ENCODE results near the gene VPS13C.

The VPS13C gene

DNA sequence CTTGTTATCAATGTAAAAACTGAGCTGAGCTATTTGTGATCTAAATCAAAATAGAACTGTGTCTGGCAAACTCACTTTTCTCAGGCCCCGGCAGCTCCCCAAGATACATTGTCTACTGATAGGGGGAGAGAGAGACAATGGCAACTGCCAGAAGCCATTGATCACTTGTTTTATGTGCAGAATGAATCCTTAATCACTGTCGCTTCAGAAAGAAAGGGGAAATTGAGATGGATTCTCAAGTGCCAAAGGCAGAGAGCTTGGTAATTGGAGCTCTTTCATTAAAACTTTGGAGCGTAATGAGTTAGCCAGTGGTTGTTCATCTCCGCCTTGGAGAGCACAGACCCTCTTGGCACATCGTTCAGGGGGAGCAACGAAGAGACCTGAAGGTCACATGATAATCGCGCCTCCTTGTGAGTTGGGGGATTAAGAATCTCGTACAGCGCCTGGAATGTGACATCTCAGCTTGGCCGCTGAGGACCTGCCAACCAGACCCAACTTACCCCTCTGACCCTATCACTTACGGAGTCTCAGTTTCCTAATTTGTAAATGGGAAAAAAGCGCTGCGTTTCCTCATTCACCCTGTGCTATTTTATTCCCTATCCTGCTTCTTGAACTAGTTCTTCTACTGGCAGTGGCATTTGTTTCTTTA, 252.8 kb downstream of the VPS13C start:
- DNase-seq: no peak
